ENCODE data around the gene PDCD10. TPM values are rescaled to one million over a fixed set of nuclear protein-coding genes. Genes with fewer than 3 reads are reported as not detected.

PDCD10 gene
- polyA plus RNA-seq, 1 of the 3 experiments (the other 2 are of a cell fraction), result 29.0 TPM

DNA sequence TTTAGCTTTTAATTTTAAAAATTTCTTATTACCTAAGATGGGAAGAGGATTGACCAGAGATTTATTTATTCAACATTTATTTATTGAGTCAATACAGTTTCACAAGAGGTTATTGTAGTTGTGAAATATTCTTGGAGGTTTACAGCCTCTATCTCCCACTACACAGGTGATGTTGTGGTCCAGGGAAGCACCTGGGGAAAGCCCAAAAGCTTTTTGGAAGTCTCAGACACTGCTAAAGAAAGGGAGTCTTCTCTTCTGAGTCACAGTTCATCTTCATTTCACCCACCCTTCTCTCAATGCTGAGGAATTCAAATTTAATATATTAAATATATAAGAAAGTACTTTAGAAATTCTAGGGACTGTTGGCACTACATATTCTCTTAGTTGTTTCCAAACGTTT, 42.7 kb upstream of the PDCD10 start:
- H4K20me1 ChIP-seq (ENCODE audit: insufficient read depth), result no peaks in the 10 kb centered on the region
- H3K4me1 ChIP-seq (ENCODE audit: control insufficient read depth in 1 of 2, insufficient read depth in 2 of 2, low read depth in 1 of 2, low read length in 1 of 2), result no peaks in the 10 kb centered on the region; a peak in 1 of 4 replicates
- H3F3A ChIP-seq (replicated peaks; ENCODE audit: insufficient read depth), result no peaks in the 10 kb centered on the region
- no peak overlapping the region for H3K27ac ChIP-seq (ENCODE audit: low read depth in 2 of 2, low read length in 1 of 2)
- no peak overlapping the region for H3K4me3 ChIP-seq (ENCODE audit: low read depth in 2 of 2, low read length in 1 of 2)
- TF ChIP-seq MEF2A (IDR thresholded peaks at IDR 0.05; ENCODE audit: borderline replicate concordance, low read depth), result no peak
- no peak for TF ChIP-seq ZBTB33 (IDR thresholded peaks at IDR 0.05; ENCODE audit: borderline replicate concordance, low read depth)
- H3K9me3 ChIP-seq, result no peaks in the 10 kb centered on the region
- no peaks in the 10 kb centered on the region for H3K27me3 ChIP-seq (ENCODE audit: insufficient read depth)
- ChIA-PET CTCF (interaction anchor here (1.0 kb wide), 1 partner anchor 105 kb away, joined by 3 read pairs; no protein-coding TSS in a partner anchor), POLR2A (no interaction called here)
- H3K9me2 ChIP-seq, result no peaks in the 10 kb centered on the region
- DNase-seq, result no peak
- no peak overlapping the region for H3K4me2 ChIP-seq
- no peaks in the 10 kb centered on the region for H3K36me3 ChIP-seq (replicated peaks in 1 of 2; ENCODE audit: control insufficient read depth in 1 of 2, insufficient read depth in 2 of 2, low read length in 1 of 2)
- WGBS (ENCODE audit: low lambda C conversion rate), result 3% methylated on average over 1 of the region's 1 CpG
- no peaks in the 10 kb centered on the region for H3K79me2 ChIP-seq (ENCODE audit: insufficient read depth)
- H3K9ac ChIP-seq, result no peak overlapping the region
- H2AFZ ChIP-seq (ENCODE audit: low read depth), result no peak overlapping the region

DNA sequence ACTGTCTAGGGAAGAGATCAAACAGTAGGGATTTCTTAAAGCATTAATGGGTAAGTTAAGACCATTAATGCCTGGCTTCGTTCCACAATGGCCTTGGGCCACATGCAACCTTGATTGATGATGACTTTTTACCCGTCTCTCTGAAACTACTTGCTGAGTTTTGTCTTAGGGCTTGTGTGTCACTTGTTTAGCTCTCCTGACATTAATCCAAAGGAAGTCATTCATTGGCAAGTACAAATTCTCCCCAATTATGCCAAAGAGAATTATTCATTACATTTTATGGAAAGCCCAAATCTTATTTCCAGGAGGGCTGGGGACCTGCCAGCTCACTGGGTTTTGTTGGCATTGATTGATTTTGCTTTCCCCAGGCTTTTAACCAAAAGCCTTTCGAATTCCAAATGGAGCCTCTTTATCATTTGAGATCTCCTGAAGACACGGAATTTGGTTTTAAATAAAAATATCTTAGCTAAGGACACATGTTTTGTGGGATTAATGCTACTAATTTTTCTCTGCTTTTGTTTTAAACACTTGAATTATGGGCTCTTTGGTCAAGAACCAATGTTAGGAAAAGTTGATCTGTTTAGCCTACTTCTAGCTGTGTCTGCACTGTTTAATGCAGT, 41.5 kb upstream of the PDCD10 start:
- Histone ChIP-seq H3K9me3 (no peaks in the 10 kb centered on the region), H3K36me3 (replicated peaks in 1 of 2; ENCODE audit: control insufficient read depth in 1 of 2, insufficient read depth in 2 of 2, low read length in 1 of 2) (no peaks in the 10 kb centered on the region), H3K9ac (no peak overlapping the region), H3K27ac (ENCODE audit: low read depth in 2 of 2, low read length in 1 of 2) (no peak overlapping the region), H3K4me3 (ENCODE audit: low read depth in 2 of 2, low read length in 1 of 2) (no peak overlapping the region), H2AFZ (ENCODE audit: low read depth) (no peak overlapping the region), H4K20me1 (ENCODE audit: insufficient read depth) (no peaks in the 10 kb centered on the region), H3K4me1 (ENCODE audit: control insufficient read depth in 1 of 2, insufficient read depth in 2 of 2, low read depth in 1 of 2, low read length in 1 of 2) (no peaks in the 10 kb centered on the region; a peak in 1 of 4 replicates), H3K79me2 (ENCODE audit: insufficient read depth) (no peaks in the 10 kb centered on the region), H3K4me2 (no peak overlapping the region), H3K9me2 (no peaks in the 10 kb centered on the region), H3F3A (replicated peaks; ENCODE audit: insufficient read depth) (no peaks in the 10 kb centered on the region), H3K27me3 (ENCODE audit: insufficient read depth) (no peaks in the 10 kb centered on the region)
- WGBS (ENCODE audit: low lambda C conversion rate), result 7% methylated on average over 4 of the region's 4 CpGs
- TF ChIP-seq MAX (IDR thresholded peaks at IDR 0.05; ENCODE audit: low read depth), result no peak
- no peak for TF ChIP-seq CHD2 (IDR thresholded peaks at IDR 0.05; ENCODE audit: low read length, partially characterized antibody)
- no peak for TF ChIP-seq RCOR1 (IDR thresholded peaks at IDR 0.05; ENCODE audit: low read length)
- CTCF ChIA-PET, result no interaction called here
- no peak for DNase-seq
- POLR2A ChIA-PET, result no interaction called here

DNA sequence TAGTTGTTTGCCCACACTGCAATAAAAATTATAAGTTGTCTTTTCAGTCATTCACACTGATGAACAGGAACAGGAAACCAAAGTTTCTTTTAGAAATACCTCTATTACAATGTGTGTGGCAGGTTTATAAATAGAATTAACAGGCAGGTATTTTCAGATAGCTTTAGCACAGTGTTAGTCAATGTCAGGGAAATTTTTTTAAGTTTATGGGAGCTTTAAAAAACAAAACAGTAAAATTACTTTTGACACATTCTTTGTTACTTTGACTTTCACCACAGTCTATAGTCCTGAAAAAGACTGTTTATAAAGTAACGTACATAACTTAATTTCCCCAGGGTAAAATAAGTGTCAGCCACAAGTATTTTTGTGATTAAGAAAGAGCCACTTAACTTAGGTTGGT, 38.9 kb upstream of the PDCD10 start:
- CTCF ChIA-PET, result no interaction called here
- TF ChIP-seq TEAD4 (IDR thresholded peaks at IDR 0.05; ENCODE audit: borderline replicate concordance, insufficient read depth) (no peak), GATA2 (CRISPR knock-in tag; IDR thresholded peaks at IDR 0.05) (no peak), MXI1 (IDR thresholded peaks at IDR 0.05; ENCODE audit: low read depth, low read length) (no peak), CTCF (IDR thresholded peaks at IDR 0.05) (no peak), TCF12 (IDR thresholded peaks at IDR 0.05) (no peak), NRF1 (IDR thresholded peaks at IDR 0.05; ENCODE audit: low read depth, low read length) (no peak), GABPA (IDR thresholded peaks at IDR 0.05; ENCODE audit: low read depth) (no peak), RXRA (IDR thresholded peaks at IDR 0.05; ENCODE audit: borderline replicate concordance, low read depth) (no peak), SMC3 (IDR thresholded peaks at IDR 0.05; ENCODE audit: low read depth, low read length) (no peak), RCOR1 (IDR thresholded peaks at IDR 0.05; ENCODE audit: low read length) (no peak), REST (IDR thresholded peaks at IDR 0.05; ENCODE audit: low read depth, low read length) (no peak)

More for the DNA sequence above, 38.9 kb upstream of the PDCD10 start:
- no peaks in the 10 kb centered on the region for H3F3A ChIP-seq (replicated peaks; ENCODE audit: insufficient read depth)
- WGBS (ENCODE audit: low lambda C conversion rate), result 38% methylated on average over 1 of the region's 1 CpG
- H3K36me3 ChIP-seq (replicated peaks in 1 of 2; ENCODE audit: control insufficient read depth in 1 of 2, insufficient read depth in 2 of 2, low read length in 1 of 2), result no peaks in the 10 kb centered on the region
- no peak overlapping the region for H3K4me2 ChIP-seq
- H3K9ac ChIP-seq, result no peak overlapping the region
- H3K27me3 ChIP-seq (ENCODE audit: insufficient read depth), result no peaks in the 10 kb centered on the region
- H2AFZ ChIP-seq (ENCODE audit: low read depth), result no peak overlapping the region
- no peak overlapping the region for H3K4me3 ChIP-seq (ENCODE audit: low read depth in 2 of 2, low read length in 1 of 2)
- no peak overlapping the region for H3K27ac ChIP-seq (ENCODE audit: low read depth in 2 of 2, low read length in 1 of 2)
- no peaks in the 10 kb centered on the region for H4K20me1 ChIP-seq (ENCODE audit: insufficient read depth)
- no peak for DNase-seq
- H3K9me3 ChIP-seq, result no peaks in the 10 kb centered on the region
- POLR2A ChIA-PET, result no interaction called here
- no peaks in the 10 kb centered on the region for H3K4me1 ChIP-seq (ENCODE audit: control insufficient read depth in 1 of 2, insufficient read depth in 2 of 2, low read depth in 1 of 2, low read length in 1 of 2)
- H3K79me2 ChIP-seq (ENCODE audit: insufficient read depth), result no peaks in the 10 kb centered on the region
- H3K9me2 ChIP-seq, result no peaks in the 10 kb centered on the region
